Neuronal stem cell (in vitro differentiated cells): Measurements from ENCODE around the gene GSS.

Experiments
- DNase-seq: peaks from one replicate; pipeline ENCODE4 v3.0.0-alpha.2; 2013; ENCODE audit warnings: low spot score
- H2AFZ ChIP-seq: one replicate; pipeline ENCODE4 v1.6.1; 2013; ENCODE audit warnings: mild to moderate bottlenecking, low read length, inconsistent platforms
- H2AK5ac ChIP-seq: 2 replicates; pipeline ENCODE4 v1.6.1; 2013; ENCODE audit warnings: low read depth, mild to moderate bottlenecking, inconsistent platforms, low read length, moderate library complexity, mixed read lengths
- H2BK120ac ChIP-seq: 2 replicates; pipeline ENCODE4 v1.6.1; 2013; ENCODE audit warnings: low read depth, mild to moderate bottlenecking, inconsistent platforms, low read length, moderate library complexity, mixed read lengths
- H2BK12ac ChIP-seq: one replicate; pipeline ENCODE4 v1.6.1; 2013; ENCODE audit warnings: low read length, inconsistent platforms
- H2BK15ac ChIP-seq: 2 replicates; pipeline ENCODE4 v1.6.1; 2013; ENCODE audit warnings: mild to moderate bottlenecking, low read length, inconsistent platforms, mixed read lengths
- H2BK5ac ChIP-seq: one replicate; pipeline ENCODE4 v1.6.1; 2013; ENCODE audit warnings: inconsistent platforms, mild to moderate bottlenecking, low read length, moderate library complexity
- H3K14ac ChIP-seq: one replicate; pipeline ENCODE4 v1.6.1; 2013; ENCODE audit warnings: low read length, inconsistent platforms
- H3K18ac ChIP-seq: 2 replicates; pipeline ENCODE4 v1.6.1; 2013; ENCODE audit warnings: low read length, inconsistent platforms
- H3K23ac ChIP-seq: 2 replicates; pipeline ENCODE4 v1.6.1; 2013; ENCODE audit warnings: low read depth, mild to moderate bottlenecking, mixed read lengths, low read length, inconsistent platforms; ENCODE audit not compliant: poor library complexity
- H3K27ac ChIP-seq: replicated peaks from 3 replicates; pipeline ENCODE4 v1.5.1; 2013; ENCODE audit warnings: low read length, inconsistent platforms
- H3K27me3 ChIP-seq, 3 experiments: 2 replicates each; pipeline ENCODE4 v1.6.1; 2013; ENCODE audit warnings: low read length in 3 of 3, mild to moderate bottlenecking in 2 of 3, inconsistent platforms in 1 of 3, low read depth in 1 of 3, mixed read lengths in 1 of 3, moderate library complexity in 1 of 3; ENCODE audit not compliant: control insufficient read depth in 3 of 3, insufficient read depth in 3 of 3
- H3K36me3 ChIP-seq, 2 donors: replicated peaks in 1 of 2; 2 replicates each; pipeline ENCODE4 v1.6.1; 2013; ENCODE audit warnings: low read length in 2 of 2; ENCODE audit not compliant: control insufficient read depth in 2 of 2, insufficient read depth in 2 of 2
- H3K4ac ChIP-seq: 2 replicates; pipeline ENCODE4 v1.6.1; 2013; ENCODE audit warnings: inconsistent platforms, mild to moderate bottlenecking, low read length, moderate library complexity
- H3K4me1 ChIP-seq, 2 donors: 1 replicate in 1 of 2; 2 replicates in 1 of 2; pipeline ENCODE4 v1.6.1; 2013; ENCODE audit warnings: low read length in 2 of 2, low read depth in 1 of 2; ENCODE audit not compliant: control insufficient read depth in 2 of 2, insufficient read depth in 1 of 2
- H3K4me2 ChIP-seq: one replicate; pipeline ENCODE4 v1.6.1; 2013; ENCODE audit warnings: mild to moderate bottlenecking, low read length, inconsistent platforms; ENCODE audit not compliant: insufficient read depth, poor library complexity, severe bottlenecking
- H3K4me3 ChIP-seq, 2 donors: 2 replicates each; pipeline ENCODE4 v1.5.1; 2013; ENCODE audit warnings: low read length in 2 of 2, mild to moderate bottlenecking in 2 of 2, inconsistent platforms in 1 of 2, moderate library complexity in 1 of 2
- H3K79me1 ChIP-seq: one replicate; pipeline ENCODE4 v1.6.1; 2013; ENCODE audit warnings: low read depth, mild to moderate bottlenecking, inconsistent platforms, low read length, moderate library complexity
- H3K9ac ChIP-seq: one replicate; pipeline ENCODE4 v1.6.1; 2013; ENCODE audit warnings: mild to moderate bottlenecking, low read depth, low read length, inconsistent platforms; ENCODE audit not compliant: poor library complexity
- H3K9me3 ChIP-seq, 2 donors: replicated peaks in 1 of 2; 2 replicates each; pipeline versions ENCODE3 to v1.6.1; 2013; ENCODE audit warnings: low read length in 2 of 2, mild to moderate bottlenecking in 2 of 2, inconsistent platforms in 1 of 2, low read depth in 1 of 2, mixed read lengths in 1 of 2, moderate library complexity in 1 of 2; ENCODE audit not compliant: control insufficient read depth in 2 of 2, insufficient read depth in 1 of 2
- H4K8ac ChIP-seq: one replicate; pipeline ENCODE4 v1.6.1; 2013; ENCODE audit warnings: low read depth, mild to moderate bottlenecking, inconsistent platforms, low read length, moderate library complexity
- H4K91ac ChIP-seq: one replicate; pipeline ENCODE4 v1.6.1; 2013; ENCODE audit warnings: low read length, low read depth, mild to moderate bottlenecking, inconsistent platforms; ENCODE audit not compliant: poor library complexity
- WGBS, 2 donors: extraction: QIAGEN DNeasy Blood & Tissue Kit; methylation state at CpG; one replicate each; pipeline ENCODE4 v1.1.7; 2013; ENCODE audit warnings: missing lambda C conversion rate in 2 of 2, mixed read lengths in 1 of 2; ENCODE audit not compliant: insufficient read length in 2 of 2, insufficient replicate concordance in 1 of 2; ENCODE audit errors: extremely low coverage in 2 of 2; 5-methylcytosine and 5-hydroxymethylcytosine counted together

GSS gene

GRCh38 chr20:34896086-34896621 lies 59.5 kb downstream of the GSS start:
- H3K4me1 ChIP-seq, result no peaks in the 10 kb centered on the region
- no peaks in the 10 kb centered on the region for H3K79me1 ChIP-seq
- no peak overlapping the region for H2BK15ac ChIP-seq
- H3K4me3 ChIP-seq, result no peak overlapping the region
- H4K8ac ChIP-seq, result no peak overlapping the region
- no peak overlapping the region for H3K18ac ChIP-seq
- H3K27me3 ChIP-seq, result no peaks in the 10 kb centered on the region
- no peak for DNase-seq
- H3K4ac ChIP-seq, result no peak overlapping the region
- H3K36me3 ChIP-seq, result peaks cover 0 to 3% of the 10 kb centered on the region in 2 donors
- no peak overlapping the region for H2BK12ac ChIP-seq
- H2AFZ ChIP-seq, result no peak overlapping the region
- H4K91ac ChIP-seq, result no peak overlapping the region
- H2BK120ac ChIP-seq, result no peak overlapping the region
- WGBS, 2 donors, result no CpG with 5 or more reads among the region's 1 CpG
- no peaks in the 10 kb centered on the region for H3K9me3 ChIP-seq
- H3K23ac ChIP-seq, result no peak overlapping the region
- no peak overlapping the region for H2BK5ac ChIP-seq
- no peak overlapping the region for H3K9ac ChIP-seq
- no peak overlapping the region for H3K4me2 ChIP-seq
- H2AK5ac ChIP-seq, result no peak overlapping the region
- H3K14ac ChIP-seq, result no peak overlapping the region
- no peak overlapping the region for H3K27ac ChIP-seq

GRCh38 chr20:34895465-34895864 lies 60.1 kb downstream of the GSS start:
- no peaks in the 10 kb centered on the region for H3K9me3 ChIP-seq
- no peak overlapping the region for H2AK5ac ChIP-seq
- no peak overlapping the region for H2BK5ac ChIP-seq
- no peaks in the 10 kb centered on the region for H3K79me1 ChIP-seq
- H3K9ac ChIP-seq, result no peak overlapping the region
- H3K36me3 ChIP-seq, result peaks cover 0 to 3% of the 10 kb centered on the region in 2 donors
- H3K27ac ChIP-seq, result no peak overlapping the region
- no peak overlapping the region for H3K18ac ChIP-seq
- H3K4me1 ChIP-seq, result no peaks in the 10 kb centered on the region
- H2BK120ac ChIP-seq, result no peak overlapping the region
- H3K4me3 ChIP-seq, result no peak overlapping the region
- no peaks in the 10 kb centered on the region for H3K27me3 ChIP-seq
- no peak for DNase-seq
- H2BK12ac ChIP-seq, result no peak overlapping the region
- no peak overlapping the region for H2BK15ac ChIP-seq
- H2AFZ ChIP-seq, result no peak overlapping the region
- WGBS, 2 donors, result no CpG with 5 or more reads among the region's 3 CpGs
- no peak overlapping the region for H3K23ac ChIP-seq
- no peak overlapping the region for H3K14ac ChIP-seq
- no peak overlapping the region for H3K4ac ChIP-seq
- H4K8ac ChIP-seq, result no peak overlapping the region
- H4K91ac ChIP-seq, result no peak overlapping the region
- H3K4me2 ChIP-seq, result no peak overlapping the region

- H3K36me3 ChIP-seq, result peaks cover 0 to 3% of the 10 kb centered on the region in 2 donors
- no peak overlapping the region for H2BK5ac ChIP-seq
- no peak overlapping the region for H3K23ac ChIP-seq
- H3K27me3 ChIP-seq, result no peaks in the 10 kb centered on the region
- H2BK15ac ChIP-seq, result no peak overlapping the region
- no peak overlapping the region for H2AK5ac ChIP-seq
- no peak overlapping the region for H3K4ac ChIP-seq
- no peak for DNase-seq
- no peak overlapping the region for H4K91ac ChIP-seq
- H2AFZ ChIP-seq, result no peak overlapping the region
- WGBS, 2 donors, result no CpG with 5 or more reads among the region's 1 CpG
- H4K8ac ChIP-seq, result no peak overlapping the region
- H3K4me1 ChIP-seq, result no peaks in the 10 kb centered on the region
- no peak overlapping the region for H3K18ac ChIP-seq
- no peak overlapping the region for H2BK12ac ChIP-seq
- no peak overlapping the region for H3K4me3 ChIP-seq
- no peak overlapping the region for H3K27ac ChIP-seq
- H3K9ac ChIP-seq, result no peak overlapping the region
- no peaks in the 10 kb centered on the region for H3K79me1 ChIP-seq
- no peaks in the 10 kb centered on the region for H3K9me3 ChIP-seq
- H3K14ac ChIP-seq, result no peak overlapping the region
- no peak overlapping the region for H3K4me2 ChIP-seq
- H2BK120ac ChIP-seq, result no peak overlapping the region
Measured at GRCh38 chr20:34894723-34895122, 60.9 kb downstream of the GSS start.

GRCh38 chr20:34892671-34893070 lies 62.9 kb downstream of the GSS start:
- H3K4ac ChIP-seq, result no peak overlapping the region
- H3K79me1 ChIP-seq, result no peaks in the 10 kb centered on the region
- H4K8ac ChIP-seq, result no peak overlapping the region
- no peak overlapping the region for H3K4me3 ChIP-seq
- no peak overlapping the region for H2AFZ ChIP-seq
- no peak overlapping the region for H3K4me2 ChIP-seq
- H3K27me3 ChIP-seq, result no peaks in the 10 kb centered on the region
- WGBS, 2 donors, result no CpG with 5 or more reads among the region's 2 CpGs
- no peak overlapping the region for H2AK5ac ChIP-seq
- H3K4me1 ChIP-seq, result no peaks in the 10 kb centered on the region
- no peaks in the 10 kb centered on the region for H3K9me3 ChIP-seq
- no peak overlapping the region for H2BK12ac ChIP-seq
- no peak overlapping the region for H3K14ac ChIP-seq
- no peak overlapping the region for H3K9ac ChIP-seq
- no peak overlapping the region for H2BK5ac ChIP-seq
- H3K18ac ChIP-seq, result no peak overlapping the region
- no peak overlapping the region for H3K23ac ChIP-seq
- no peak for DNase-seq
- H2BK120ac ChIP-seq, result no peak overlapping the region
- H3K36me3 ChIP-seq, result peaks cover 0 to 3% of the 10 kb centered on the region in 2 donors
- no peak overlapping the region for H2BK15ac ChIP-seq
- H4K91ac ChIP-seq, result no peak overlapping the region
- H3K27ac ChIP-seq, result no peak overlapping the region
